Activated naive CD4-positive, alpha-beta T cell treated with anti-CD3 and anti-CD28 coated beads, Interleukin-2, amount 50 U/mL, for 72 hours (primary cell): ENCODE measurements around the gene CAPN10. TPM values are rescaled to one million over a fixed set of nuclear protein-coding genes. Genes with fewer than 3 reads are reported as not detected.

ENCODE experiments used
- ATAC-seq, 2 donors: fragments of 150-1000 bp; cut with Tn5 transposase; 2 replicates each; pipeline ENCODE4 v1.10.0; 2021; ENCODE audit warnings: mild to moderate bottlenecking in 2 of 2, moderate library complexity in 2 of 2
- DNase-seq, 2 donors: peaks; one replicate each; pipeline ENCODE4 v3.0.0; 2021 to 2022; ENCODE audit warnings: low spot score in 2 of 2
- H3K27ac Mint-ChIP-seq, 2 donors: one replicate each; pipeline ENCODE4 v1.8.0; 2022; ENCODE audit warnings: mild to moderate bottlenecking in 2 of 2, mixed read lengths in 2 of 2
- H3K36me3 Mint-ChIP-seq, 2 donors: one replicate each; pipeline ENCODE4 v1.8.0; 2022; ENCODE audit warnings: mixed read lengths in 2 of 2
- H3K9me3 Mint-ChIP-seq, 2 donors: one replicate each; pipeline ENCODE4 v1.8.0; 2022; ENCODE audit warnings: mixed read lengths in 2 of 2
- total RNA-seq, 2 donors: library from RNA; stranded (reverse); gene quantifications; one replicate each; pipeline ENCODE4 v1.2.3, GENCODE V29; 2022

The CAPN10 gene
- total RNA-seq, 2 donors from 2014 or later = 28.9 to 39.0 TPM

DNA sequence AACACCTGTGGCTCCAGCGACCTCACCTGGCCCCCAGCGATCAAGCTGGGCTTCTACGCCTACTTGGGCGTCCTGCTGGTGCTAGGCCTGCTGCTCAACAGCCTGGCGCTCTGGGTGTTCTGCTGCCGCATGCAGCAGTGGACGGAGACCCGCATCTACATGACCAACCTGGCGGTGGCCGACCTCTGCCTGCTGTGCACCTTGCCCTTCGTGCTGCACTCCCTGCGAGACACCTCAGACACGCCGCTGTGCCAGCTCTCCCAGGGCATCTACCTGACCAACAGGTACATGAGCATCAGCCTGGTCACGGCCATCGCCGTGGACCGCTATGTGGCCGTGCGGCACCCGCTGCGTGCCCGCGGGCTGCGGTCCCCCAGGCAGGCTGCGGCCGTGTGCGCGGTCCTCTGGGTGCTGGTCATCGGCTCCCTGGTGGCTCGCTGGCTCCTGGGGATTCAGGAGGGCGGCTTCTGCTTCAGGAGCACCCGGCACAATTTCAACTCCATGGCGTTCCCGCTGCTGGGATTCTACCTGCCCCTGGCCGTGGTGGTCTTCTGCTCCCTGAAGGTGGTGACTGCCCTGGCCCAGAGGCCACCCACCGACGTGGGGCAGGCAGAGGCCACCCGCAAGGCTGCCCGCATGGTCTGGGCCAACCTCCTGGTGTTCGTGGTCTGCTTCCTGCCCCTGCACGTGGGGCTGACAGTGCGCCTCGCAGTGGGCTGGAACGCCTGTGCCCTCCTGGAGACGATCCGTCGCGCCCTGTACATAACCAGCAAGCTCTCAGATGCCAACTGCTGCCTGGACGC, 43.6 kb downstream of the CAPN10 start:
- DNase-seq (peak in 1 of 2 donors; percentile 45), ATAC-seq (no peak)
- Mint-ChIP-seq H3K36me3 (peaks cover 0 to 23% of the 10 kb centered on the region in 2 donors), H3K9me3 (peaks cover 0 to 18% of the 10 kb centered on the region in 2 donors), H3K27ac (no peak overlapping the region)

DNA sequence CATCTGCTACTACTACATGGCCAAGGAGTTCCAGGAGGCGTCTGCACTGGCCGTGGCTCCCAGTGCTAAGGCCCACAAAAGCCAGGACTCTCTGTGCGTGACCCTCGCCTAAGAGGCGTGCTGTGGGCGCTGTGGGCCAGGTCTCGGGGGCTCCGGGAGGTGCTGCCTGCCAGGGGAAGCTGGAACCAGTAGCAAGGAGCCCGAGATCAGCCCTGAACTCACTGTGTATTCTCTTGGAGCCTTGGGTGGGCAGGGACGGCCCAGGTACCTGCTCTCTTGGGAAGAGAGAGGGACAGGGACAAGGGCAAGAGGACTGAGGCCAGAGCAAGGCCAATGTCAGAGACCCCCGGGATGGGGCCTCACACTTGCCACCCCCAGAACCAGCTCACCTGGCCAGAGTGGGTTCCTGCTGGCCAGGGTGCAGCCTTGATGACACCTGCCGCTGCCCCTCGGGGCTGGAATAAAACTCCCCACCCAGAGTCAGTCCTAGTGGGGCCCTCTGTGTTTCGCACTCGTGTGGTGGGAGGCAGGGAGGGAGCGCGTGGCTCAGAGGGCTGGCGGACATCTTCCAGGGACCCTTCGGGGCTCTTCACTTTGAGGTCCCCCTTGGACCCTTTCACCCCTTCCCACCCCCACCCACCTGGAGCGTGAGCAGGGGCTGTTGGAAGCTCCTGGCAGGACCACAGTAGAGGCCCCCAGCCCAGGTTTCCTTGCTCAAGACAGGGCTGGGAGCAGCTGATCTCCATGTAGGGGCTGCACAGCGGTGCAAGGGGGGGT, 44.4 kb downstream of the CAPN10 start:
- DNase-seq (peak in 1 of 2 donors; percentile 26), ATAC-seq (no peak)
- peaks cover 0 to 18% of the 10 kb centered on the region in 2 donors for H3K9me3 Mint-ChIP-seq
- no peak overlapping the region for H3K27ac Mint-ChIP-seq
- H3K36me3 Mint-ChIP-seq = peaks cover 0 to 23% of the 10 kb centered on the region in 2 donors

DNA sequence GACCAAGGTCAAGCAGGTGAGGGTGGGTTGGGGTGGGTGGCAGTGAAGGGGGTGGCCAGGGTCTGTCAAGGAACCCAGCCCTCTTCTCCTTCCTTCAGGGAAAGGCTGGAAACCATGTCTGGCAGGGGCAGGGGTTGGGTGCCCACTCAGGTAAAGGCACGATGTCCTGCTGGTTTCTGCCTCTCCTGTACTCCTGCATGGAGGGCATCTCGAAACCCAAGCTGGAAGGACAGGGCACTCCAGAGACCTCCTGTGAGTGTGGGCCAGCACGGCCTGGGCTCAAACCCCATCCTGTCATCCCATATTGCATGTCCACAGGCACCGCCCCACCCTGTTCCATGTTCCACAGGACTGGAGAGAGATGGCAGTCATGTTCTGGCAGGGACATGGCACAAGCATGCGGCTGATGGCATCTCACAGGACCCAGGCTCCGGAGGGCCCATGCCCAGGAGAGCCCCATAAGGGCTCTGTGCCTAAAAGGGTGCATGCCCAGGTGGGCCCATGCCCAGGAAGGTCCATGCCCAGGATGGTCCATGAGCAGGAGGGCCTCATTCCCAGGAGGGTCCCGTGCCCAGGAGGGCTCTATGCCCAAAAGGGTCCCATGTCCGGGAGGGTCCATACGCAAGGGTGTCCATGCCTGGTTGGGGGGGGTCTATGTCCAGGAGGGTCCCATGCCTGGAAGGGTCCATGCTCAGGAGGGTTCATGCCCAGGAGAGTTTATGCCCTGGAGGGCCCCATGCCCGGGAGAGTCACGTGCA, 45.2 kb downstream of the CAPN10 start:
- H3K36me3 Mint-ChIP-seq = peaks cover 0 to 23% of the 10 kb centered on the region in 2 donors
- peaks cover 0 to 18% of the 10 kb centered on the region in 2 donors for H3K9me3 Mint-ChIP-seq
- no peak overlapping the region for H3K27ac Mint-ChIP-seq
- DNase-seq (peak in 1 of 2 donors; percentile 26), ATAC-seq (no peak)

- no peak for ATAC-seq
- peaks cover 0 to 23% of the 10 kb centered on the region in 2 donors for H3K36me3 Mint-ChIP-seq
- peaks cover 0 to 18% of the 10 kb centered on the region in 2 donors for H3K9me3 Mint-ChIP-seq
- DNase-seq = peak in 1 of 2 donors; percentile 44
- no peak overlapping the region for H3K27ac Mint-ChIP-seq
Observed at GRCh38 chr2:240632306-240632721, 45.8 kb downstream of the CAPN10 start.

- Mint-ChIP-seq H3K9me3 (peaks cover 0 to 18% of the 10 kb centered on the region in 2 donors), H3K36me3 (peaks cover 0 to 23% of the 10 kb centered on the region in 2 donors), H3K27ac (no peak overlapping the region)
- DNase-seq (peak in 1 of 2 donors; percentile 50), ATAC-seq (peak in 1 of 2 donors; percentile 16)
Observed at GRCh38 chr2:240635121-240635997, 48.8 kb downstream of the CAPN10 start.

DNA sequence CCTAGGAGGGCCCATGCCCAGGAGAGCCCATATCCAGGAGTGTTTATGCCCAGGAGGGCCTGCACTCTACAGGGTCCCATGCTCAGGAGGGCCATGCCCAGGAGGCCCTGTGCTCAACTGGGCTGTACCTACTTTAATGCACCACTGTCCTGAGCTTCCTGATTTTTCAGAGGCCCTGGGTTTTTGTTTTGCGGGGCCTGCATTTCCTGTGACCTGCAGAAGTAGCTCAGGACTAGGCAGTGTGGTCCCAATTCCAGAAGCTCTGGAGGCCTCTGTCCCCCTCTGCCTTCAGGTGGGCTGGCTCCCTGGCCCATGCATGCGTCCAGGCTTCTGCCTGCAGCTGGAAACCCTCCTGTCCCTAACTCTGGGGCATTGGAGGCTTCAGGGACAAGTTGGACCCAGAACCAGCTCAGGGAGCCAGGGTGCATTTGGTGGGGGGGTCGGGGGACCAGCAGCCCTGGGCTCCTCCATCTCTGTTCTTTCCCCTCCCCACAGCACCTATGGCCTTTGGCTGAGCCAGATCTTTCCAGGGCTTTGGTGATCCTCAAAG, 49.5 kb downstream of the CAPN10 start:
- Mint-ChIP-seq H3K9me3 (peaks cover 0 to 18% of the 10 kb centered on the region in 2 donors), H3K36me3 (peaks cover 0 to 23% of the 10 kb centered on the region in 2 donors), H3K27ac (no peak overlapping the region)
- no peak for DNase-seq
- ATAC-seq = no peak

GRCh38 chr2:240636563-240637115, 50.1 kb downstream of the CAPN10 start:
- H3K27ac Mint-ChIP-seq = no peak overlapping the region
- ATAC-seq (no peak), DNase-seq (peak in 1 of 2 donors; percentile 35)
- peaks cover 0 to 23% of the 10 kb centered on the region in 2 donors for H3K36me3 Mint-ChIP-seq
- H3K9me3 Mint-ChIP-seq = peaks cover 0 to 18% of the 10 kb centered on the region in 2 donors

GRCh38 chr2:240637116-240637900, 50.8 kb downstream of the CAPN10 start:
- peaks cover 0 to 23% of the 10 kb centered on the region in 2 donors for H3K36me3 Mint-ChIP-seq
- DNase-seq (peak in 1 of 2 donors; percentile 21), ATAC-seq (no peak)
- H3K9me3 Mint-ChIP-seq = peaks cover 0 to 18% of the 10 kb centered on the region in 2 donors
- no peak overlapping the region for H3K27ac Mint-ChIP-seq

DNA sequence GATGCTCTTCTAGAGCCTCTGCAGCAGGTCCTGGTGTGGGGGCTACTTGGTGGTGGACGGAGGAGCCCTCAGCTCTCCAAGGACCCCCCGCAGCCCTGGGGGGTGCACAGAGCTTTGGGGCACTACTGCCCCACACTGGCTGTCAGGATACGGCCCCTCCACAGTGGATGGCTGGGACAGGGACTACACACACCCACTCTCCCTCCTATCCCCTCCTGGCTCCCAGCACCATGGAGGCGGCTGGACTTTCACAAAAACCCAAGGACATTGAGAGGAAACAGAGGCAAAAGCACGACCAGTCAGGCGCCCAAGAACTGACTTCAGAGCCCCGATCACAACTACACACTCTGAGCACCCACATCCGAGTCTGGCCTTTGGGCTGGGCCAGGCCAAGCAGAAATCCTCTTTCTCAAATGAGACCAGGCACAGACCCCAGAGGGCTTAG, 51.4 kb downstream of the CAPN10 start:
- ATAC-seq = no peak
- Mint-ChIP-seq H3K36me3 (peaks cover 0 to 21% of the 10 kb centered on the region in 2 donors), H3K27ac (no peak overlapping the region)

GRCh38 chr2:240638512-240639160, 52.1 kb downstream of the CAPN10 start:
- H3K9me3 Mint-ChIP-seq = peaks cover 0 to 8% of the 10 kb centered on the region in 2 donors
- ATAC-seq (no peak), DNase-seq (no peak)
- no peak overlapping the region for H3K27ac Mint-ChIP-seq
- H3K36me3 Mint-ChIP-seq = peaks cover 0 to 14% of the 10 kb centered on the region in 2 donors

More for the DNA sequence above, 51.4 kb downstream of the CAPN10 start:
- H3K9me3 Mint-ChIP-seq = peaks cover 0 to 16% of the 10 kb centered on the region in 2 donors
- peak in 1 of 2 donors; percentile 43 for DNase-seq

DNA sequence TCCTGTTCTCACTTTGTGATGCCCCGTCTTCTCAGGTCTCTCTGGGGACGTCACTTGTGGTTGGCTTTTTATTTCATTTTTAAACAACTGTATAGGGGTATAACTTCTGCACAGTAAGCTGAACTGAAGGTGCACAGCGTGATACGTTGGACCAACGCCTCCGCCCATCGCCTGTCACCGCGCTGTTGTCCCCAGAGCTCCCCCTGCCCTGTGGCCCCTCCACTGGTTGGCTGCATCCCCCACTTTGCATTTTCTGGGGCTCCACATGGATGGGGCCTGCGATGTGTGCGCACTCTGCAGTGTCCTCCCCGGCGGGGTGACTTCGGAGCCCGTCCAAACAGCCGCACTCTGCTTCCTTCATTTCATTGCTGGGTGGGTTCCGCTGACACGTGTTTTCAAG, 53.0 kb downstream of the CAPN10 start:
- Mint-ChIP-seq H3K36me3 (peaks cover 0 to 5% of the 10 kb centered on the region in 2 donors), H3K9me3 (peaks cover 0 to 4% of the 10 kb centered on the region in 2 donors), H3K27ac (no peak overlapping the region)
- DNase-seq (peak in 1 of 2 donors; percentile 31), ATAC-seq (no peak)

- no peak for DNase-seq
- no peak for ATAC-seq
- no peaks in the 10 kb centered on the region for H3K9me3 Mint-ChIP-seq
- no peak overlapping the region for H3K27ac Mint-ChIP-seq
- H3K36me3 Mint-ChIP-seq = no peaks in the 10 kb centered on the region
Observed at GRCh38 chr2:240640939-240641338, 54.4 kb downstream of the CAPN10 start.

- H3K36me3 Mint-ChIP-seq = no peaks in the 10 kb centered on the region
- peak in 1 of 2 donors; percentile 47 for DNase-seq
- H3K27ac Mint-ChIP-seq = no peak overlapping the region
- ATAC-seq = no peak
- no peaks in the 10 kb centered on the region for H3K9me3 Mint-ChIP-seq
Observed at GRCh38 chr2:240642061-240642805, 55.7 kb downstream of the CAPN10 start.

DNA sequence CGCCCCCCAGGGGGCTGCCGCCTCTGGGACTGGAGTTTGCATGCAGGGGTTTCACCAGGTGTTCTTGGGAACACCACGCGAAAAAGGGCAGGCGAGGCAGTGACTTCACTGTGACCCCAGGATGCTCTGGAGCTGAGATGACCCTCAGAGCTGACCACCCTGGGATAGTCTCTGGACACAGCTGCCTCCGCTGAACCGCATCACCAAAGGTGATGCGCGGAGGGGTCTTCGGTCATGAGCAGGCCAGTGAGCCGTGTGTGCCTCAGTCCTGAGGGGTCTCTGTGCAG, 56.2 kb downstream of the CAPN10 start:
- DNase-seq (no peak), ATAC-seq (no peak)
- no peaks in the 10 kb centered on the region for H3K9me3 Mint-ChIP-seq
- H3K27ac Mint-ChIP-seq = no peak overlapping the region
- H3K36me3 Mint-ChIP-seq = no peaks in the 10 kb centered on the region
